Bone marrow (tissue), 2 donors: ENCODE measurements around the gene TRAF5.
"Not testable (repeated sequence)": the region's sequence is repeated elsewhere in the genome, so short reads cannot be mapped to it uniquely, and the experiment has no call there.

Experiments used
- DNase-seq, 2 donors: peaks; one replicate each; lab custom pipeline; 2025; lab: John Stamatoyannopoulos, UW

The TRAF5 gene

GRCh38 chr1:211347077-211347844 lies 20.6 kb downstream of the TRAF5 start:
- no peak for DNase-seq

DNA sequence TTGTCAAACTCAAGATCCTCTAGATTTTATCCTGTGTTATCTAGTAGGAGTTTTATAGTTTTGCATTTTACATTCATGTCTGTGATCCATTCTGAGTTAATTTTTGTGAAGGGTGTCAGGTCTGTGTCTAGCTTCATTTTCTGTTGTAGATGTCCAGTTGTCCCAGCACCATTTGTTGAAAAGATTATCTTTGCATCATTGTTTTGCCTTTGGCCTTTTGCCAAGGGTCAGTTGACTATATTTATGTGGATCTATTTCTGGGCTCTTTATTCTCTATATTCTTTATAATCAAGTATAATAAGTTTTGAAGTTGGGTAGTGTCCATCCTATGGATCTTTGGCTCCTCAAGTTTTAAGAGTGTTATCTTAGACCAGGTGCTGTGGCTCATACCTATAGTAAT lies 21.9 kb downstream of the TRAF5 start:
- no peak for DNase-seq

DNA sequence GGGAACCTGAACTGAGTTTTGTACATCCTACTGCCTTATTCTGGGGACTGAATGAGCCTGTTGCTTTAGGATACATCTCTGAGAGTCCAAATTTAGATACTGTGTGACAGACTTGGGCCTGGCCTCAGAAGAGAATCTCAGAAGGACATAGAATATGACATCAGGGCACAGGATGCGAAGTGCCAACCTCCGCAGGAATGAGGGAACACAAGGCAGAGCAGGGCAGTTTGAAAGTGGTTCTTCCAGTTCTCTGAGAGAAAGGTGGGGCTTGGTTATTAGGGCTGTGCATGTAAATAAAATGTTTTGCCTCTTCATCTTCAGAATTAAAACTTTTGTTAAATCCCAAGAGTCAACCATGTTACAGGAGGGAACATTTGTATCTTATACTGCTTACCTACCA lies 23.1 kb downstream of the TRAF5 start:
- no peak for DNase-seq

DNA sequence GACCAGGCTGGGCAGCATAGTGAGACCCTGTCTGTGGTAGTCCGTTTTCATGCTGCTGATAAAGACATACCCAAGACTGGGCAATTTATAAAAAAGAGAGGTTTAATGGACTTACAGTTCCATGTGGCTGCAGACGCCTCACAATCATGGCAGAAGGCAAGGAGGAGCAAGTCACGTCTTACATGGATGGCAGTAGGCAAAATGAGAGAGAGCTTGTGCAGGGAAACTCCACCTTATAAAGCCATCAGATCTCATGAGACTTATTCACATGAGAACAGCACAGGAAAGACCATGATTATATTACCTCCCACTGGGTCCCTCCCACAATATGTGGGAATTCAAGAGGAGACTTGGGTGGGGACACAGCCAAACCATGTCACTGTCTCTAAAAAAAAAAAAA lies 25.4 kb downstream of the TRAF5 start:
- not testable (repeated sequence) for DNase-seq

DNA sequence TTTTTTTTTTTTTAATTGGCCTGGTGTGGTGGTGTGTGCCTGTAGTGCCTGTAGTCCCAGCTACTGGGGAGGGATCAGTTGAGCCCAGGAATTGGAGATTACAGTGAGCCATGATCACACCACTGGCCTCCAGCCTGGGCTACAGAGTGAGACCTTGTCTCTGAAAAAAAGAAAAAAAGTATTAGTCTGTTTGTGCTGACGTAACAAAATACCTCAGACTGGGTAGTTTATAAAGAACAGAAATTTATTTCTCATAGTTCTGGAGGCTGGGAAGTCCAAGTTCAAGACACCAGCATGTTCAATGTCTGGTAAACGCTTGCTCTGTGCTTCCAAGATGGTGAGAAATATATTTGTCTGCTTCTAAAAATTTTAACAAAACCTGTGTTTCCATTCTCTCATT lies 25.8 kb downstream of the TRAF5 start:
- DNase-seq: no peak

DNA sequence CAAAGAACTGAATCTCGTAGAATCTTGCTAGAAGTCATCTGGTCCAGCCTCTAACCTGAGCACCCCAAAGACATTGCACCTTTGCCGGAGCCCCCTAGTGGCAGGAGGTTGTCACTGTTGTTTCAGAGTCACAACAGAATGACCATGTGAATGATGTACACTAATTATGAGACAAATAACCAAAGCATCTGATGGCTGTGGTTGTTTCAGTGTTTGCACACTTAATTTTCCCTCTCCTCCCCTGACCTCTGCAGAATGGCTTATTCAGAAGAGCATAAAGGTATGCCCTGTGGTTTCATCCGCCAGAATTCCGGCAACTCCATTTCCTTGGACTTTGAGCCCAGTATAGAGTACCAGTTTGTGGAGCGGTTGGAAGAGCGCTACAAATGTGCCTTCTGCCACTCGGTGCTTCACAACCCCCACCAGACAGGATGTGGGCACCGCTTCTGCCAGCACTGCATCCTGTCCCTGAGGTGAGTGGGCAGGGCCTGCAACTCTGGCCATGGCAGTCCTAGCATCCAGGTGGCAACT lies 26.4 kb downstream of the TRAF5 start:
- no peak for DNase-seq

DNA sequence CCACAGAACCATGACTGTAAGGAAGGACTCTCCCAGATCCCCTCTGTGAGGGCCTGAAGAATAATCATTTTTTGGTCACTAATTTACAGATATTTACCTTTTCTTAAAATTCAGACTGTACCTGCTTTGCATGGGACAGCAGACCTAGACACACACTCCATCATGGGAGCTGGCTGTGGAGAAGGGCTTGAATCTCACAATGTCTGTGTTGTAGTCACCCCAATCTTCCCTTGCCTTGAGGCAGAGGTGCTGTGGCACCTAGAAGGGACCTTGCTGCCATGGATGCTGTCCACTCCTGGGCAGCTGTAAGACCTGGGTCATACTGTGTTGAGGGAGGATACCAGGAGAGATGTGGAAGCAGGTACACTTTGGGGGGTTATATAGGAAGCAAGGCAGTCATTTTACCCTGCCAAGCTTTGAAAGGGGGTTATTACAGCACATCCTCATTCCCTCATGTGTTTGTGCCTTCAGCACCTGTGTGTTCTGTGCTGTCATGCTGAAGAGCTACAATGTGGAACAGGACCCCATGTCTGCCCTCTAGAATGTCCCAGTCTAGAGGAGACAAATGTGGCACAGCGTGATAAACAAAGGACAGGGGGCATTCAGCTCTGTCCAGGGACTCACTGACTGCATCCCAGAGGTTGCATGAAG lies 27.1 kb downstream of the TRAF5 start:
- no peak for DNase-seq

GRCh38 chr1:211355873-211356272 lies 29.2 kb downstream of the TRAF5 start:
- no peak for DNase-seq

- no peak for DNase-seq
Observed at GRCh38 chr1:211356723-211357407, 30.2 kb downstream of the TRAF5 start.

DNA sequence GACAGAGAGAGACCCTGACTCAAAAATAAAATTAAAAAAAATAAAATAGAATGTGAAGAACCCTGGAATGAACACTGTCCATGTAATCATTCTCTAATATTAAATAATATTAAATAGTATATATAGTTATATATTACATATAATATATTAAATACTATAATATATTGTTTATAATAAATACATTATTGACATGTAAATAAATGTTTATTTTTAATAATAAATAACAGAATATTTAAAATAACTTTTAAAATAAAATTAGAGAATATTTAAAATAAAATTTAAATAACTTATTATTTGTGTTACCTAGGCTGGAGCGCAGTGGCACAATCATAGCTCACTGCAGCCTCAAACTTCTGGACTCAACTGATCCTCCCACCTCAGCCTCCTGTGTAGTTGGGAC lies 32.1 kb downstream of the TRAF5 start:
- no peak for DNase-seq

GRCh38 chr1:211359876-211360275 lies 33.2 kb downstream of the TRAF5 start:
- DNase-seq: no peak

DNA sequence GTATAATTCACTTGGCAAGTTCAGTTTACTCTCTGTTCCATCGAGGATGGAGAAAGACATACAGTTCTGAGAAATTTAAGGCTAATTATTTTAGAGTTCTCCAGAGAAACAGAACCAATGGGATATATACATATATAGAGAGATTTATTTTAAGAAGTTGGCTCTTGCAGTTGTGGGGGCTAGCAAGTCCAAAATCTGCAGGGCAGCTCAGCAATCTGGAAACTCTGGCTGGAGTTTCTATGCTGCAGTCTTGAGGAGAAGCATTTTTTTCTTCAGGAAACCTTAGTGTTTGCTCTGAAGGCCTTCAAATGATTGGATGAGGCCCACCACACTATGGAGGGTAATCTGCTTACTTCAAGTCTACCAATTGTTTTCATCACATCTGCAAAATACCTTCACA lies 34.6 kb downstream of the TRAF5 start:
- DNase-seq: no peak

DNA sequence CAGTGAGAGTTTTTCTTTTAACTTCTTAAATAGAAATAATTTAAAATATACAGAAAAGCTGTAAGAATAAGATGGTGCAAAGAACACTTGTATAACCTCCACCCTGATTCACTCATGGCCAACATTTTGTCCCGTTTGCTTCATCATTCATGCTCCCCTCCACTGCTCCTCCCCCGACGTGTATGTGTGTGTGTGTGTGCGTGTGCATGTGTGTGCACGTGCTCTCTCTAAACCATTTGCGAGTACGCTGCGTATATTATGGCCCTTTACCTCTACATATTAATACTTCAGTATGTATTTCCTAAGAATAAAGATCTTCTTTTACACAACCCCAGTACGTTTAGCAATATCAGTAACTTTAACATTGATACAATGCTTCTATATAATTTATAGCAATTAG lies 43.0 kb downstream of the TRAF5 start:
- DNase-seq: no peak

- DNase-seq: no peak
Observed at GRCh38 chr1:211370669-211371068, 44.0 kb downstream of the TRAF5 start.

DNA sequence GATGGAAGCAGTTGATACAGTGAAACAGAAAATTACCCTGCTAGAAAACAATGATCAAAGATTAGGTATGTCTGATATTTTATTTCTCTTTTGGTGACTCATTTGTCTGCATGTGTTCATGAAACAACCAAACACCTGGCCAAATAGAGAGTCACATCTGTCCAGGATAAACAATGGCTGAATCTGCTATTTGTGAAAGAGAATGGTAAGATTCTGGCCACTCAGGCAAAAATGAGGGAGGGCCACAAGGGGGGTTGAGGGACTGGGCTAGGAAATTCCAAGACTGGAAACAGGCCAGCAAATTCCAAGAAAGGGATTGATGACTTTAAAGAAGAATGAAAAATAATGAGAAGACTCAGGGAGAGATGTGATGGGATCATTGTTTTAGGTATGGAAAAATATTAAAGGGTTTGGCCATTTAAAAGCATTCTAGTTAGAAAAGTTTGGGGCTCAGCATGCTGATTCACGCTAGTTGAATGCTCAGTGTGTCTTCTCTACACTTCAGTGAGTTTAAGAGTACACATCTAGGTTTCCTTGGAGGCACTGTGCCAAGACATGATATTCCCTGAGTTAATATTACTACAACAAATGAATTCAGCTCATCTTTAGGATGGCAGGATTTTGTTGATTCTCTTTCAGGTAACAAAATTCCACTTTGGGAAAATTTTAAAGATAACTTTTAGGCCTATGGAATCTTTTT lies 44.9 kb downstream of the TRAF5 start:
- no peak for DNase-seq

DNA sequence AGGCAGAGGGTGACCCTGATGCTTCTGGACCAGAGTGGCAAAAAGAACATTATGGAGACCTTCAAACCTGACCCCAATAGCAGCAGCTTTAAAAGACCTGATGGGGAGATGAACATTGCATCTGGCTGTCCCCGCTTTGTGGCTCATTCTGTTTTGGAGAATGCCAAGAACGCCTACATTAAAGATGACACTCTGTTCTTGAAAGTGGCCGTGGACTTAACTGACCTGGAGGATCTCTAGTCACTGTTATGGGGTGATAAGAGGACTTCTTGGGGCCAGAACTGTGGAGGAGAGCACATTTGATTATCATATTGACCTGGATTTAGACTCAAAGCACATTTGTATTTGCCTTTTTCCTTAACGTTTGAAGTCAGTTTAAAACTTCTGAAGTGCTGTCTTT lies 45.8 kb downstream of the TRAF5 start:
- DNase-seq: no peak

GRCh38 chr1:211375146-211375818 lies 48.6 kb downstream of the TRAF5 start:
- DNase-seq: no peak

DNA sequence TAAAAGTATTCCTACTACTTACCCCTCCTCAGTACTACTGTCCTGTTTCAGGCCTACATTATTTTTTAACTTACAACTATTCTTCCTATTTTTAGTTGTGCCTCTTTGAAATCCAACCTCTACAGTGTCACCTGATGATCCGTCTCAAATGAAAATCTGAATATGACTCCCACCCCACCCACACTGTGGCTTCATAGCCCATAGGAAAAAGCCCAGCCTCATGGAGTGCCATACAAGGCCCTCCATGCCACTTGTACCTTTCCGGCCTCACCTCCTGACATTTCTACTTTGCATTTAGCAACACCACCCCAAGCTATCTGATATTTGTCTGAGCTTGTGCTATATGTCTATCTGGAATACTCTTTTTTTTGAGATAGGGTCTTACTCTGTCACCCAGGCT lies 49.3 kb downstream of the TRAF5 start:
- no peak for DNase-seq

GRCh38 chr1:211376807-211377470 lies 50.3 kb downstream of the TRAF5 start:
- DNase-seq: peak in 1 of 2 donors; percentile 15

GRCh38 chr1:211377539-211378450 lies 51.2 kb downstream of the TRAF5 start:
- DNase-seq: no peak
